ENCODE data around the gene BEAN1. TPM values are rescaled to one million over a fixed set of nuclear protein-coding genes. Genes with fewer than 3 reads are reported as not detected.

The BEAN1 gene
- total RNA-seq, 1 donor, result 0.36 TPM

GRCh38 chr16:66421891-66422290, 5.2 kb upstream of the BEAN1 start:
- no peaks in the 10 kb centered on the region for H3K9me3 ChIP-seq (ENCODE audit: low read depth, low read length)
- TF ChIP-seq CTCF (IDR thresholded peaks at IDR 0.05; ENCODE audit: extremely low read depth, low read depth, low read length), result no peak
- no peak overlapping the region for H2AFZ ChIP-seq (ENCODE audit: low read length)
- DNase-seq (ENCODE audit: insufficient read length, low spot score, missing footprints), result no peak
- no peak overlapping the region for H3K27ac ChIP-seq (ENCODE audit: low read depth, low read length)
- H4K20me1 ChIP-seq (ENCODE audit: insufficient read depth, low read length), result no peaks in the 10 kb centered on the region
- H3K36me3 ChIP-seq (ENCODE audit: insufficient read depth, low read length), result no peaks in the 10 kb centered on the region
- H3K4me2 ChIP-seq (ENCODE audit: insufficient read depth, low read length), result no peak overlapping the region
- no peaks in the 10 kb centered on the region for H3K79me2 ChIP-seq (ENCODE audit: insufficient read depth, low read length)
- peaks cover 11% of the 10 kb centered on the region for H3K4me1 ChIP-seq (ENCODE audit: insufficient read depth, low read length)
- H3K4me3 ChIP-seq (ENCODE audit: insufficient read depth, low read length), result no peak overlapping the region
- peaks cover 8% of the 10 kb centered on the region for H3K27me3 ChIP-seq (ENCODE audit: insufficient read depth, low read length)

- no peak overlapping the region for H3K4me3 ChIP-seq (ENCODE audit: insufficient read depth, low read length)
- no peak overlapping the region for H2AFZ ChIP-seq (ENCODE audit: low read length)
- peak; percentile 34 for DNase-seq (ENCODE audit: insufficient read length, low spot score, missing footprints)
- H3K4me2 ChIP-seq (ENCODE audit: insufficient read depth, low read length), result no peak overlapping the region
- no peaks in the 10 kb centered on the region for H3K79me2 ChIP-seq (ENCODE audit: insufficient read depth, low read length)
- no peaks in the 10 kb centered on the region for H4K20me1 ChIP-seq (ENCODE audit: insufficient read depth, low read length)
- no peaks in the 10 kb centered on the region for H3K36me3 ChIP-seq (ENCODE audit: insufficient read depth, low read length)
- H3K9me3 ChIP-seq (ENCODE audit: low read depth, low read length), result no peaks in the 10 kb centered on the region
- no peak for TF ChIP-seq CTCF (IDR thresholded peaks at IDR 0.05; ENCODE audit: extremely low read depth, low read depth, low read length)
- H3K4me1 ChIP-seq (ENCODE audit: insufficient read depth, low read length), result peaks cover 7% of the 10 kb centered on the region
- no peak overlapping the region for H3K27ac ChIP-seq (ENCODE audit: low read depth, low read length)
- H3K27me3 ChIP-seq (ENCODE audit: insufficient read depth, low read length), result peaks cover 9% of the 10 kb centered on the region
Observed at GRCh38 chr16:66422366-66422765, 4.7 kb upstream of the BEAN1 start.

GRCh38 chr16:66423177-66423576, 3.9 kb upstream of the BEAN1 start:
- Histone ChIP-seq H3K4me3 (ENCODE audit: insufficient read depth, low read length) (no peak overlapping the region), H4K20me1 (ENCODE audit: insufficient read depth, low read length) (no peaks in the 10 kb centered on the region), H3K79me2 (ENCODE audit: insufficient read depth, low read length) (no peaks in the 10 kb centered on the region), H3K9me3 (ENCODE audit: low read depth, low read length) (no peaks in the 10 kb centered on the region), H3K4me1 (ENCODE audit: insufficient read depth, low read length) (peaks cover 5% of the 10 kb centered on the region), H3K36me3 (ENCODE audit: insufficient read depth, low read length) (no peaks in the 10 kb centered on the region), H2AFZ (ENCODE audit: low read length) (no peak overlapping the region), H3K4me2 (ENCODE audit: insufficient read depth, low read length) (no peak overlapping the region), H3K27me3 (ENCODE audit: insufficient read depth, low read length) (peaks cover 17% of the 10 kb centered on the region), H3K27ac (ENCODE audit: low read depth, low read length) (no peak overlapping the region)
- DNase-seq (ENCODE audit: insufficient read length, low spot score, missing footprints), result peak; percentile 45
- TF ChIP-seq CTCF (IDR thresholded peaks at IDR 0.05; ENCODE audit: extremely low read depth, low read depth, low read length), result no peak

DNA sequence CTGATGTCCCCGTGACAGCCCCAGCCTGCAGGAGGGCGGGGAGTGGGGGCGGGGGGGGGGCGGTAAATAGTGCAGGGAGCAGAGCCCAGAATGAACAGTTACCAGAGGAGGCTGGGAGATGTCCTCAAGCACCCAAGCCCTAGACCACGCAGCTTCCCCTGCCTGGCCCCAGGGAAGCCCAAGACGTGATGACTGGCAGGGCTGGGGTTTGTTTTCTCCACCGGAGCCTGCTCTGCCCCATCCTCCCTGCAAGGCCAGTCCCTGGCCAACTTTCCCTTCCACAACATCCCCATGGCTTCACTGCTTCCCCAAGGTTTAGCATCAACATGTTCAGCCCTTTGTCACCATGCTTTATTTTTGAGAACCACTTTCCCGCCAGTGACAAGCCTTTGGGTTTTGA, 1.4 kb upstream of the BEAN1 start:
- no peak overlapping the region for H2AFZ ChIP-seq (ENCODE audit: low read length)
- H3K79me2 ChIP-seq (ENCODE audit: insufficient read depth, low read length), result no peaks in the 10 kb centered on the region
- peaks cover 39% of the 10 kb centered on the region for H3K27me3 ChIP-seq (ENCODE audit: insufficient read depth, low read length)
- no peak overlapping the region for H3K27ac ChIP-seq (ENCODE audit: low read depth, low read length)
- no peaks in the 10 kb centered on the region for H3K9me3 ChIP-seq (ENCODE audit: low read depth, low read length)
- H3K4me1 ChIP-seq (ENCODE audit: insufficient read depth, low read length), result no peaks in the 10 kb centered on the region
- H3K4me2 ChIP-seq (ENCODE audit: insufficient read depth, low read length), result no peak overlapping the region
- no peak overlapping the region for H3K4me3 ChIP-seq (ENCODE audit: insufficient read depth, low read length)
- no peak for TF ChIP-seq CTCF (IDR thresholded peaks at IDR 0.05; ENCODE audit: extremely low read depth, low read depth, low read length)
- no peaks in the 10 kb centered on the region for H4K20me1 ChIP-seq (ENCODE audit: insufficient read depth, low read length)
- no peaks in the 10 kb centered on the region for H3K36me3 ChIP-seq (ENCODE audit: insufficient read depth, low read length)
- DNase-seq (ENCODE audit: insufficient read length, low spot score, missing footprints), result peak; percentile 69

All from osteoblast (primary cell).